HG03108 (cell line): Measurements from ENCODE around the gene ATG16L1.
"Not testable (repeated sequence)": the region's sequence is repeated elsewhere in the genome, so short reads cannot be mapped to it uniquely, and the experiment has no call there.

Experiments
- ATAC-seq: cut with Tn5 transposase; IDR thresholded peaks from one replicate; pipeline ENCODE4 v1.9.1; 2021; ENCODE audit warnings: moderate library complexity; ENCODE audit not compliant: unreplicated experiment

Gene ATG16L1

DNA sequence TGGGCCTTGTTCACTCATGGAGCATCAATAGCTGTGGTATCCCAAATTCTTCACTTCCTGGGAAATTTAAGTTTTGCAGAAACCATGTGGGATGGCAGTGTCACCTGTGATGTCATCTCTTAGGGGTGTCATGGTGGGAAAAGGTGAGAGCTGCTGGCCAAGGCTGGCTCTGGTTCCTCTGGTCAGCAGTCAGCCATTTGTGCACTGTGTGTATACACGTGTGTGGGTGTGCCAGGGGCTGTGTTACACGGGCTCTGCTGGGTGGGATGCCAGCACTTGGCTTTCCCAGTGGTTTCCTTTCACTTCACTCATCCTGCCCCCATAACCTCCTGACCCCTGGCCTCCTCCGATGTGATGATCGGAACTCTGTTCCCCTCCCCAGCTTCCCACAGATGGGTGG is 77.4 kb downstream of the ATG16L1 start:
- no peak for ATAC-seq

DNA sequence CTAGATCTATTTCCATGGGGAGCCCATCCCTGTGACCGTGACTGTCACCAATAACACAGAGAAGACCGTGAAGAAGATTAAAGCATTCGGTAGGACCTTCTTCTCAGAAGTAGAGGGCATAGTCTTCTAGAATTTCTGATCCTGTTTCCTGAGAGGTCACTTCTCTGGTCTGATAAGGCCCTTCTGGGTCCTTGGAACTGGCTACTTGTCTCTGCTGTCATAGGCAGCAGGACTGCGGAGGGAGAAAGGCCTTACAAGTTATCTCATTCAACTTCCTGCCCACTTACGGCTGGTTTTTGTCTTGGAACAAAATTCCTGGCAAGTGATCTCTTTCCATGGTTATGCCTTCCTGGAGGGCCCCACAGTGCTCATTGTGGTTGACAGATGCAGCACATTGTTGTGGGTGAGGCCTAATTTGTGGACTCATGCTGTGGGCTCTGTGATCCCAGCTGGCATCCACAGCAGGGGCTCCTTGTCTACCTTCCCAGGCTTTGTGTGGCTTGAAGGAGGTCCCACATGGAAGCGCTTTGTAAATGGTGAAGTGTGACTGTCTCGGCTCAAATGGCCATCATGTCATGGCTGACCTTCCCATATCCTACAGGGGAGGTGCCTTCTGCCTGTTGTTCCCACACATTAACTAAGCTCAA is 78.1 kb downstream of the ATG16L1 start:
- ATAC-seq: no peak

- peak; percentile 88 for ATAC-seq
Observed at GRCh38 chr2:233331536-233331935, 80.1 kb downstream of the ATG16L1 start.

DNA sequence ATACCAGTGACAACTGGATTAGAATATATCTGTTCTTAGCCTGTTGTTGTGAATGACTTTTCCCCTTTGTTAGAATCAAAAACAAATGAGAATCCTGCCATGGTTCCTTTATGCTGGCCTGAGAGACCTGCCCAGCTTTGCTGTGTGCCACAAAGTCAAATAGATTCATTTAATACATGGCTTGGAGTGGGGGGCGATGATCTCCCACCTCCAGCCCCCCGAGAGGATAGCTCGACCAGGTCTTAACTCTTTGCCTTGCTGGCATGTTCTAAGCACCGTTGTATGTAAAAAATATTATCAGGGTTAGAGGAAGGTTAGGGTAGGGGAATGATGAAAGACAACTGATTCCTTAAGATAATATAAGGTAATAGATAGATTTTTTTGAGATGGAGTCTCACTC is 80.7 kb downstream of the ATG16L1 start:
- no peak for ATAC-seq

- no peak for ATAC-seq
Observed at GRCh38 chr2:233334915-233335314, 83.4 kb downstream of the ATG16L1 start.

DNA sequence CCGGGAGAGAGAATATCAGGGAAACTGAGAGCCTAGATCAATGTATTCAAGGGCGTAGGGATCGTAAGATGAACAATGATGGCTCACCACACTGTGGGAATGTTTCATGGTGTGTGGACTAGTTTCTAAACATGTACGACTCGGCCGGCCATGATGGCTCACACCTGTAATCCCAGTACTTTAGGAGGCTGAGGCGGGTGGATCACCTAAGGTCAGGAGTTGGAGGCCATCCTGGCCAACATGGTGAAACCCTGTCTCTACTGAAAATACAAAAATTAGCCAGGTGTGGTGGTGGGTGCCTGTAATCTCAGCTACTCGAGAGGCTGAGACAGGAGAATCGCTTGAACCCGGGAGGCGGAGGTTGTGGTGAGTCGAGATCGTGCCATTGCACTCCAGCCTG is 84.6 kb downstream of the ATG16L1 start:
- not testable (repeated sequence) for ATAC-seq

GRCh38 chr2:233336541-233336940 is 85.1 kb downstream of the ATG16L1 start:
- ATAC-seq: no peak

DNA sequence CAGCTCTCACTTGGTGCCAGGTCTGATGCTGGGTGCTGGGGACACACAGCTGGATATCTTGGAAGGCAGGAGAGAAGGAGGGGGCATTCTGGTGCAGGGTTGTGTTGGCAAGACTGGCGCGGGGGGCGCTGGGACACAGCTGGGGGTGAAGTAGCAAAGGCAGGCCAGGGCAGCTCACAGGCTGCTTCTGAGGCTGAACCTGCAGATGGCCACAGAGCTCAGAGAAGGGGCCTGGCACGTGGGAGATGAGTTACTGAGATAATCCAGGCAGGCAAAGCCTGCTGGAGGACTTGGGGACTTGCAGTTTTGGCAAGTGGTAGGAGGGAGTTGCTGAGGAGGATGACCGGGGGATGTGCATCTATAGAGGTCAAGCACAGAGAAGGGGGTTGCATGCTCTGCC is 86.6 kb downstream of the ATG16L1 start:
- no peak for ATAC-seq

DNA sequence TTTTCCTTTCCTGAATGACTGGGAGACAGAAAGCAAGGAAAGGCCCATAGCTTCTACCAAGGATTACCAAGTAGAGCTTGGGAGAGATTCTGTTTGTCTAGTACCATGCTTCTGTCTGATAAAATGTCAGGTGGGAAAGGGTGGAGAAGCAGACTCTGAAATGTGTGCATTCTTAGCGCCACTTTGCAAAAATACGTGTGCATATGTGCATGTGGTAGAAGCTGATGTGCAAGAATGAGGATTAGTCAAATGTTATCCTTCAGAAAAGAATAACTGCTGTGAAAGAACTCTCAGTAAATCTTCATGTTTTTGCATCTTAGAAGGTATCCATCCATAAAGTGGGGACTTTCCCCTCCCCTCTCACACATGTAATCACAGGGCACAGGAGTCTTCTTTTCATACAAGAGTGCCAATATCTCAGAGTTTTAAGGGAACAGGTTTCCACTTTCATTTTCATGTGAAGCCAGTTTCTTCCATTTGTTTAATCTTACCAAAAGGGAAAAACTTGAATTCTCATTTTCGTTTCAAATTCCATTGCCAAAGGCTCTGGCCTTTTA is 87.4 kb downstream of the ATG16L1 start:
- no peak for ATAC-seq

DNA sequence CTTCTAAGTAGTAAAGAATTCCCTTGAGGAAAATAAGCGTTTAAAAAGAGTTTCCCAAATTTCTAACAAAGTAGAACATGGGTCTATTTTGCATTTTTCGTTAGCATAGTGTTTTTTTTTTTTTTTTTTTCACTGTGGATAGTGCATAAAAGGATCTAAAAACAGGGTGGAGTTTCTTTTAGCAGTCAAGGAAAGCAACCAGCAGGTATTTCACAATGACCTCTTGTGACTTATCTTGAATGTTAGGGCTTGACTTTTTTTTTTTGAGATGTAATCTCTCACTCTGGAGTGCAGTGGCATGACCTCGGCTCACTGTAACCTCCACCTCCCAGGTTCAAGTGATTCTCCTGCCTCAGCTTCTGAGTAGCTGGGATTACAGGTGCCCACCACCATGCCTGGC is 88.0 kb downstream of the ATG16L1 start:
- ATAC-seq: no peak

- ATAC-seq: no peak
Observed at GRCh38 chr2:233341296-233341695, 89.8 kb downstream of the ATG16L1 start.

- no peak for ATAC-seq
Observed at GRCh38 chr2:233342301-233342700, 90.8 kb downstream of the ATG16L1 start.

DNA sequence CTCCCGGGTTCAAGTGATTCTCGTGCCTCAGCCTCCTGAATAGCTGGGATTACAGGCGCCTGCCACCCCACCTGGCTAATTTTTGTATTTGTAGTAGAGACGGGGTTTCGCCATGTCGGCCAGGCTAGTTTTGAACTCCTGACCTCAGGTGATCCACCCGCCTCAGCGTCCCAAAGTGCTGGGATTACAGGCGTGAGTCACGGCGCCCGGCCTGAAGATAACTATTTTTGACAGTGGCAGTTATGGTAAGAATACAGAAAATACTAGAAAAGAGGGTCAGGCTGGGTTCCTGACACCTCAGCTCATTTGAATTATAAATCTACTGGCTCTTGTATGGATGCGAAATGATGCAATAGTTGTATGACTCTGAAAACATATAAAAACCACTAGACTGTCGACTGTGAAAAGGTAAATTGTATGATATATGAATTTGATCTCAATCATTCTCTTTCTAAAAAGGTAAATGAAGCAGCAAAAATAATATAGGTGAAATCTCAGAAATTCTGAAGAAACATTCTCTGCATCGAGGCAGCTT is 91.8 kb downstream of the ATG16L1 start:
- no peak for ATAC-seq
